ENCODE results near the gene CRACDL. TPM values are rescaled to one million over a fixed set of nuclear protein-coding genes. Genes with fewer than 3 reads are reported as not detected.

Gene CRACDL
- total RNA-seq, 1 donor from 2014 or later, result 3.0 TPM

DNA sequence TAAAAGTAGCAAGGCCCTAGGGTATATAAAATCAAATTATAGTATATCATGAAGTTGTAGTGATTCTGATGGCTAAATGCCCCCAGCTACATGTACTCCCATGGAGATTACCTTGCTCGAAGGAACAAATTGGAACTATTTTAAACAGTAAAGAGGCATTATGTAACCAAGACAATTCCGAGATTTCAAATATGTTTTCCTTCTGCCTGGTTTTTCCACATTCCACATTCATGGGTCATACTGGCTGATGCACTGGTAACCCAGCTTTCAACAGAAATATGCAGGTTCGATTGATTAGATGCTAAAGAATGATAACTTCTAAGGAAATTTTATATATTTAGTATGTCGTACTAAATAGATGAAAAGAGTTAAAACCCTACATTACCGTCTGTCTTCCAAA lies 142.8 kb downstream of the CRACDL start:
- no peak for DNase-seq
- TF ChIP-seq, protein P1, sequence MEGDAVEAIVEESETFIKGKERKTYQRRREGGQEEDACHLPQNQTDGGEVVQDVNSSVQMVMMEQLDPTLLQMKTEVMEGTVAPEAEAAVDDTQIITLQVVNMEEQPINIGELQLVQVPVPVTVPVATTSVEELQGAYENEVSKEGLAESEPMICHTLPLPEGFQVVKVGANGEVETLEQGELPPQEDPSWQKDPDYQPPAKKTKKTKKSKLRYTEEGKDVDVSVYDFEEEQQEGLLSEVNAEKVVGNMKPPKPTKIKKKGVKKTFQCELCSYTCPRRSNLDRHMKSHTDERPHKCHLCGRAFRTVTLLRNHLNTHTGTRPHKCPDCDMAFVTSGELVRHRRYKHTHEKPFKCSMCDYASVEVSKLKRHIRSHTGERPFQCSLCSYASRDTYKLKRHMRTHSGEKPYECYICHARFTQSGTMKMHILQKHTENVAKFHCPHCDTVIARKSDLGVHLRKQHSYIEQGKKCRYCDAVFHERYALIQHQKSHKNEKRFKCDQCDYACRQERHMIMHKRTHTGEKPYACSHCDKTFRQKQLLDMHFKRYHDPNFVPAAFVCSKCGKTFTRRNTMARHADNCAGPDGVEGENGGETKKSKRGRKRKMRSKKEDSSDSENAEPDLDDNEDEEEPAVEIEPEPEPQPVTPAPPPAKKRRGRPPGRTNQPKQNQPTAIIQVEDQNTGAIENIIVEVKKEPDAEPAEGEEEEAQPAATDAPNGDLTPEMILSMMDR (IDR thresholded peaks at IDR 0.05; ENCODE audit: borderline replicate concordance), result no peak
- Histone ChIP-seq H3K9me3 (replicated peaks) (no peaks in the 10 kb centered on the region), H3K4me1 (no peaks in the 10 kb centered on the region), H3K4me3 (no peak overlapping the region), H3K27me3 (ENCODE audit: low read depth) (no peaks in the 10 kb centered on the region), H3K36me3 (peaks cover 16% of the 10 kb centered on the region), H3K27ac (replicated peaks) (no peak overlapping the region)
- intact Hi-C loops (cut with micrococcal nuclease), result no loop called here

DNA sequence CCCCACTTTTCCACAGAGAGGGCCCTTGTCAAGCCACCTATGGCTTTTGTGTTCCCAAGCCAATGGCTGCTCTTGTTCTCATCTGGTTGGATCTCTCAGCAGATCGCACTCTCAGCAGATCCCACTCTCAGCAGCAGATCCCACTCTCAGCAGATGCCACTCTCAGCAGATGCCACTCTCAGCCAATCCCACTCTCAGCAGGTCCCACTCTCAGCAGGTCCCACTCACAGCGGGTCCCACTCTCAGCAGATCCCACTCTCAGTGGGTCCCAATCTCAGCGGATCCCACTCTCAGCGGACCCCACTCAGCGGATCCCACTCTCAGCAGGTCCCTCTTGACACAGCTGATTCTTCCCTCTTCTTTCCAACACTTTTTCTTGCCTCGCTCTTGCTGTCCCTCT lies 145.8 kb downstream of the CRACDL start:
- Histone ChIP-seq H3K4me1 (no peaks in the 10 kb centered on the region), H3K4me3 (no peak overlapping the region), H3K9me3 (replicated peaks) (no peaks in the 10 kb centered on the region), H3K36me3 (peaks cover 16% of the 10 kb centered on the region), H3K27ac (replicated peaks) (no peak overlapping the region), H3K27me3 (ENCODE audit: low read depth) (no peaks in the 10 kb centered on the region)
- intact Hi-C loops (cut with micrococcal nuclease), result no loop called here
- DNase-seq, result no peak
- TF ChIP-seq, protein P1 (IDR thresholded peaks at IDR 0.05; ENCODE audit: borderline replicate concordance), result no peak

DNA sequence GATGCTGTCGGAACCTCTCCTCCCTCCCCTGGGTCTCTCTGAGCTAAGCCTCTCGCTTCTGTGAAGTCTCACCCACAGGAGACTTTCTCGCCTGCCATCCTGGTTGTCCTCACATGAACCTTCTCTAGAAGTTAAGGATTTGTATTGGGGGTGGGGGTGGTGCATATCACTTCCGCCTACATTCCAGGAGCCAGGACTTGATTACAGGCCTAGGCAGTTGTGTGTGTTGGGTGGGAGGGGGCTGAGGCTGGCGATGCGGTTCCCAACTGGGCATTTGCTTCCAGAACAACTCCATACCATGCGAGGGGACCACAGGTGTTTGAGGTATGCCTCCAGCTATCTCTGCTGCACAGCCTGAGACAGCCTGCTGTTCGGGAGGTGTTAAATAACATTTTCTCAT lies 148.3 kb downstream of the CRACDL start:
- H3K36me3 ChIP-seq, result peaks cover 2% of the 10 kb centered on the region
- no peak overlapping the region for H3K4me3 ChIP-seq
- DNase-seq, result no peak
- H3K4me1 ChIP-seq, result no peaks in the 10 kb centered on the region
- intact Hi-C loops (cut with micrococcal nuclease), result no loop called here
- no peaks in the 10 kb centered on the region for H3K27me3 ChIP-seq (ENCODE audit: low read depth)
- peaks cover under 1% of the 10 kb centered on the region for H3K9me3 ChIP-seq (replicated peaks)
- H3K27ac ChIP-seq (replicated peaks), result no peak overlapping the region
- TF ChIP-seq, protein P1 (IDR thresholded peaks at IDR 0.05; ENCODE audit: borderline replicate concordance), result no peak

DNA sequence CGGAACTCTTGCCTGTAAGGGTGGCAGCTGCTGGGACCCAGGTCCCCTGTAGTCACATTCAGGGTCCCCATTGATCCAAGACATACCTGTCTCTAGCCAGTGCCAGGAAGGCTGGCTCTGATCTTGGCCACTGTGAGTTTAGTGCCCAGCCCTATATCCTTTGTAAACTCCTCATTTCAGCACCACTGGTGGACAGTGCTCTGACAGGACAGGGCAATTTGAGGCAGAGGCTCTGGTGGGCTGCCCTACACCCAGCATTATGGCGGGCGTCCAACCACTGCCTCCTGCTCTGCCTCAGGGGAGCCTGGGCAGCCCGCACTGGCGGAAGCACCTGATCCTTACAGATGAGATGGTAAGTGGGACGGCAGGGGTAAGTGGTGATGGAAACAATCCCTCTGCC lies 149.8 kb downstream of the CRACDL start:
- TF ChIP-seq, protein P1 (IDR thresholded peaks at IDR 0.05; ENCODE audit: borderline replicate concordance), result no peak
- intact Hi-C loops (cut with micrococcal nuclease), result no loop called here
- Histone ChIP-seq H3K4me1 (no peaks in the 10 kb centered on the region), H3K27me3 (ENCODE audit: low read depth) (no peaks in the 10 kb centered on the region), H3K36me3 (no peaks in the 10 kb centered on the region), H3K27ac (replicated peaks) (no peak overlapping the region), H3K9me3 (replicated peaks) (peaks cover 16% of the 10 kb centered on the region), H3K4me3 (no peak overlapping the region)
- no peak for DNase-seq

DNA sequence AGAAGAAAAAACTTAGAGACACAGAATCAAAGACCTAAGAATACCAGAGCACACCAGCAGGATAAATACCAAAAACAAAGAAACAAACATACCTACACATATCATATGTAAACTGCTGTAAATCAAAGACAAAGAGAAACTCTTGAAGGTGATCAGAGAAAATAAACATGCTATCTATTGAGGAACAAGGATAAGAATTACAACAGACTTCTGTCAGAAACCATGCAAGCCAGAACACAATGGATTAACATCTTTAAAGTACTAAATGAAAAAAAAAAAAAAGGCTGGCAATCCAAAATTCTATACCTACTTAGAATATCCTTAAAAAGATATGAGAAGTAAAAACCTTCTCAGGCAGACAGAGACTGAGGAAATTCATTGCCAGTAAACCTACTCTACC lies 153.5 kb downstream of the CRACDL start:
- Histone ChIP-seq H3K4me1 (no peaks in the 10 kb centered on the region), H3K27ac (replicated peaks) (no peak overlapping the region), H3K36me3 (no peaks in the 10 kb centered on the region), H3K4me3 (no peak overlapping the region), H3K9me3 (replicated peaks) (peaks cover 17% of the 10 kb centered on the region), H3K27me3 (ENCODE audit: low read depth) (no peaks in the 10 kb centered on the region)
- TF ChIP-seq, protein P1 (IDR thresholded peaks at IDR 0.05; ENCODE audit: borderline replicate concordance), result no peak
- intact Hi-C loops (cut with micrococcal nuclease), result no loop called here
- DNase-seq, result no peak

DNA sequence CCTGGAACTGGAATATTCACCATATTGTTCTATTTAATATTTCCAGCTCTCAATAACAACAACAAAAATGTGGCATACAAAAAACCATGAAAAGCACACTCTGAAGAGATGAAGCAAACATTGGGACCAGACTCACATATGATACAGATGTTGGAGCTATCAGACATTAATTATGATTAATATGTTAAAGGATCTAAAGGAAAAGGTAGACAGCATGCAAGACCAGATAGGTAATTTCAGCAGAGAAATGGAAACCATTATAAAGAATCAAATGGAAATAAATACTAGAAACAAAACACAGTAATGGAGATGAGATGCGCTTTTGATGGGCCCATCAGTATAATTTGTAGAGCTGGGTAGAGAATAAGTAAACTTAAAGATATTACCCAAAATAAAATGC lies 154.2 kb downstream of the CRACDL start:
- intact Hi-C loops (cut with micrococcal nuclease), result no loop called here
- no peaks in the 10 kb centered on the region for H3K4me1 ChIP-seq
- TF ChIP-seq, protein P1 (IDR thresholded peaks at IDR 0.05; ENCODE audit: borderline replicate concordance), result no peak
- H3K4me3 ChIP-seq, result no peak overlapping the region
- DNase-seq, result no peak
- no peak overlapping the region for H3K27ac ChIP-seq (replicated peaks)
- H3K27me3 ChIP-seq (ENCODE audit: low read depth), result no peaks in the 10 kb centered on the region
- peaks cover 17% of the 10 kb centered on the region for H3K9me3 ChIP-seq (replicated peaks)
- H3K36me3 ChIP-seq, result no peaks in the 10 kb centered on the region
